Stimulated activated CD4-positive, alpha-beta T cell treated with anti-CD3 and anti-CD28 coated beads, Interleukin-2, amount 100 ng/mL, for 4 hours (primary cell): Measurements from ENCODE around the gene SEPTIN5.

Experiments used
- DNase-seq: peaks from one replicate; pipeline ENCODE4 v3.0.0-alpha.2; 2020; ENCODE audit warnings: low read depth

Gene SEPTIN5

DNA sequence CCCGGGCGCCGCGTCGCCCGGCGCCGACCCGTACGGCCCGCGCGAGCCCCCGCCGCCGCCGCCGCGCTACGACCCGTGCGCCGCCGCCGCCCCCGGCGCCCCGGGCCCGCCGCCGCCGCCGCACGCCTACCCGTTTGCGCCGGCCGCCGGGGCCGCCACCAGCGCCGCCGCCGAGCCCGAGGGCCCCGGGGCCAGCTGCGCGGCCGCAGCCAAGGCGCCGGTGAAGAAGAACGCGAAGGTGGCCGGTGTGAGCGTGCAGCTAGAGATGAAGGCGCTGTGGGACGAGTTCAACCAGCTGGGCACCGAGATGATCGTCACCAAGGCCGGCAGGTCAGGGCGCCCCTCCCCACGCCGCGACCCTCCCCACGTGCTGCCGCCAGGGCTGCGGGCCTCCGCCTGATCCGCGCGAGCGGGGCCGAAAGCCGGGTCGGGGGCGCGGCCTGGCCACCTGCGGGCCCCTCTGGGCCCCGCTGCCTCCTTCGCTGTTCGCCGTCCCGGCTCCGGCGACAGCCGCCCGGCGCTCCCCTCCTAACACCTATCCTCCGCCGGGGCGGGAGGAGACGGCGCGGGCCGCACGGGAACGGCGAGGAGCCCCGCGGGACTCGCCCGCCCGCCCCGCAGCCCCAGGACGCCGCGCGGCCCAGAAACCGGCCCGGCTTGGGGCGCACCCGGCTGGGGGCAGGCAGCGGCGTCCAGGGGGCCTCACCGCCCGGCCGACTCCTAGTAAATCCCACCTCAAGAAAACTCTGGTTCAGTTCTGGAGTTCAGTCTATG, 46.8 kb downstream of the SEPTIN5 start:
- DNase-seq = no peak

DNA sequence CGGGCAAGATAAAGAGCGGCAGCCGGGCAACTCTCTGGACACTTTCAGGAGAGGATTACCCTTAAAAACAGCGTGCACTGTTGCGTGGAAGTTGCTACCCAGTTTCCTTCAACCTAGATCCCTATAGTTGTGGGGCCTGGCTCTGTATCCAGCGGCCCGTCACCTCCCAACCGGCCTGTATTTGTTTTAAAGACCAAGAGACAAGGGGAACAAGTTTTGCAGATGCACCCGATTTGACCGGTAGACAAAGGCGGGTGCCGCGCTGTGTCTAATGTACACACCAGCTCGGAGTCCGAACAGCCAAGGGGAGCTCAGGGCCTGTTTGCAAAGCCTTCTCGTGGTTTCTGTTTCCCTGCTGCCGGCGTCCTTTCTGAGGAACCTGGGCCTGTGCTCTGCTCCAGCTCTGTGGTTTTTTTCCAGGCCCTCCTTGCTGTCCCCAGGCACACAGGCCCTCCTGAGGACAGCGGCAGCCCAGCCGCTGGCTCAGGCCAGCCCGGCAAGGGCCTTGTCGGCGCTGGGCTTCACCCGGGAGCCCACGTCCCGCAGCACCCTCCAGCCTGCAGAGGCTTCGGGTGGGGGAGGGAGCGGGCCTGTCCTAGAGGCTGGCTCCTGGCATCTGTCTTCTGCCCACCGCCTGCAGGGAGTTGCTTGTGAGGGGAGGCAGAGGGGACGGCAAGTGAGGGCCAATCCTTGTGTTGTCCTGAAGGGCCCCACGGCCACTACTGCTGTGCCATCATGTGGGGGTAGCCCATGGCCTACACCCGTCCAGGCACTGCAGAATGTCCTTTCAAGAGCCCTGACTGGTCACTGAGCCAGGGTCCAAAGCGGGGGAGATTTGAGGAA, 47.6 kb downstream of the SEPTIN5 start:
- no peak for DNase-seq

GRCh38 chr22:19762568-19763457, 48.5 kb downstream of the SEPTIN5 start:
- DNase-seq = no peak

DNA sequence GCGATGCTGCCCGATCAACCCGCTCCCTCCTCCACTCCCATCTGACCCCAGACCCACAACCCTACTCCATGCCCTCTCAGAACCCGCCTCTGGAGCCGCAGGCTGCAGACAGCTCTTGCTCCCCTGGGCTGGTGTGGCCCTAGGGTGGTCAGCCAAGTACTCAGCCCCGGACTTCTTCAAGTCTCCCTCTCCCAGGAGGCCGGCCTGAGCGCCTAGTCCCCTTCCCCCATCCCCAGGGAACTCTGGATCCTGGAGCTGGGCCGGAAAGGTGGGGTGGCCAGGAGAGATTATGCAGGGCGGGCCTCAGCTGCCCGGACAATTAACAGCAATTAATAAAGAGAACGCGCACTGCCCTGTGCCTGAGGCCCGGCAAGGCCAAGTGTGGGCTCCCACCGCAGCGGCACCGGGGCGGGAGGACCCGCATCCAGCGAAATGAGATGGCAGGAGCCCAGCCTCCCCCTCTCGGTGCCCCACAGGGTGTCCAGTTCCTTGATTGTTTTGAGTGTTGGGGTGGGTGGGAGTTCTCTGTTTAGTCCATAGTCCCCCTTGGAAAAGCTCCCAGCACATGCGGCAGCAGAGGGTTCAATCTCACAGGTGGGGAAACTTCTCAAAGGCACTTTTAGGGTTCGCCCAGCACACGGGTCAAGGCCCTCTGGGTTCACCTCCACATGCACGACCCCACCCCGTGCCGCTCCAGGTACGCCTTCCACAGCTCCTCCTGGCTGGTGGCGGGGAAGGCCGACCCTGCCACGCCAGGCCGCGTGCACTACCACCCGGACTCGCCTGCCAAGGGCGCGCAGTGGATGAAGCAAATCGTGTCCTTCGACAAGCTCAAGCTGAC, 49.4 kb downstream of the SEPTIN5 start:
- DNase-seq = no peak

DNA sequence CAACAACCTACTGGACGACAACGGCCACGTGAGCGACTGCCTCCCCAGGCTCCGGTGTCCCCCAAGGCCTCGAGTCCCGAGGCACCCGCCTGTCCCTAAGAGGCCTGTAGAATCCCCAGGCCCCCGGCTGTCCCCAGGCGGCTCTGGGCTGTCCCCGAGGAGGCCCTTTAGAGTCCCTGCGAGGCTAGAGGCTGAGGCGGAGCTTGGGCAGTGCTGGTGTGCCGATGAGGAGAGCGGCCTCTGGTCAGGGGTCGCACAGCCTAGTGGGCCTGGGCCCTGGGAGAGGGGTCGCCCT, 49.9 kb downstream of the SEPTIN5 start:
- DNase-seq = no peak

- DNase-seq = no peak
Observed at GRCh38 chr22:19764636-19765476, 50.6 kb downstream of the SEPTIN5 start.

DNA sequence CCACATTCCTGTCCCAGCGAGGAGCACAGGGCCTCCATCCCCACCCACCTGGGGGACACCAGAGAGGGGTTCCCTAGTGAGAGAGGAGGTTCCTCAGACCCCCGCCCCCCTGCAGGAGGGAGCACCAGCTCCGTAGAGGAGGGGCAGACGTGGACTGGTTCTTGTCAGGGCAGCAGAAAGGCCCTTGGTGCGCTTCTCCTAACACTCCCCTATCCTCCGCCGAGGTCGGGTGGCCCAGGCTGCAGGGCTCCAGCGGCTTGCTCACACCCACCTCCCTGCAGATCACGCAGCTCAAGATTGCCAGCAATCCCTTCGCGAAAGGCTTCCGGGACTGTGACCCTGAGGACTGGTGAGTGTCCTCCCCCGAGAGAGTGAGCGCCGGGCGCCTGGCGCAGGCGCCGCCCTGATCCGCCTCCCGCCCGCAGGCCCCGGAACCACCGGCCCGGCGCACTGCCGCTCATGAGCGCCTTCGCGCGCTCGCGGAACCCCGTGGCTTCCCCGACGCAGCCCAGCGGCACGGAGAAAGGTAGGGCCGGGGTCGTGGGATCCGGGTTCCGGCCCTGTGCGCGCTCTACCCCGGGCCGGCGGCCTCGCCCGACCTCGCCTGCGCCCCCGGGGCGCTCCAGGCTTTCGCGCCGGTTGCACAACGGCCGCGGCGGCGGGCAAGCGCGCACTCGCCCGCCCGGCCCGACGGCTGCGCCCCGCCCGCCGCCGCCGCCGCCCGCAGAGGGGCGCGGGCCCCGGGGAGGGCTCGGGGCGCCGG, 51.4 kb downstream of the SEPTIN5 start:
- DNase-seq = no peak

DNA sequence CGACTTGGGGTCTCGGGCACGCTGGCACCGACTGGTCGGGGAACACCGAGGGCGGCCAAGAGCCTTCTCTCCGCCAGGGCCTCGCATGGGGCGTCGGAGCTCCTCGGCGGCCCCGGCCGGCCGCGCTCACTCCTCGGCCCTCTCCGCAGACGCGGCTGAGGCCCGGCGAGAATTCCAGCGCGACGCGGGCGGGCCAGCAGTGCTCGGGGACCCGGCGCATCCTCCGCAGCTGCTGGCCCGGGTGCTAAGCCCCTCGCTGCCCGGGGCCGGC, 51.9 kb downstream of the SEPTIN5 start:
- DNase-seq = no peak

GRCh38 chr22:19766511-19767426, 52.5 kb downstream of the SEPTIN5 start:
- peak; percentile 31 for DNase-seq

GRCh38 chr22:19767427-19768341, 53.4 kb downstream of the SEPTIN5 start:
- no peak for DNase-seq

GRCh38 chr22:19769393-19769715, 55.1 kb downstream of the SEPTIN5 start:
- DNase-seq = no peak

- no peak for DNase-seq
Observed at GRCh38 chr22:19770349-19771220, 56.3 kb downstream of the SEPTIN5 start.

DNA sequence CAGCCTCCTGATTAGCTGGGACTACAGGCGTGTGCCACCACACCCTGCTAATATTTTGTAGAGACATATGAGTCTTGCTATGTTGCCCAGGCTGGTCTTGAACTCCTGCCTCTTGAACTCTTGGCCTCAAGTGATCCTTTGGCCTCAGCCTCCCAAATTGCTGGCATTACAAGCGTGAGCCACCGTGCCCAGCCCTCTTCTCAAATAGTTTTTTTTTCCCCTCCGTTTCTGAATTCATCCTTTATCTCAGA, 58.0 kb downstream of the SEPTIN5 start:
- DNase-seq = no peak
